ENCODE measurements around the gene CDIP1. TPM values are rescaled to one million over a fixed set of nuclear protein-coding genes. Genes with fewer than 3 reads are reported as not detected.

CDIP1 gene
- total and polyA plus RNA-seq, 2 of the 8 experiments (the other 6 are each of a cell fraction or from before 2014, with no cell fraction given), result 56.6 to 76.3 TPM

- TF ChIP-seq, protein P1, sequence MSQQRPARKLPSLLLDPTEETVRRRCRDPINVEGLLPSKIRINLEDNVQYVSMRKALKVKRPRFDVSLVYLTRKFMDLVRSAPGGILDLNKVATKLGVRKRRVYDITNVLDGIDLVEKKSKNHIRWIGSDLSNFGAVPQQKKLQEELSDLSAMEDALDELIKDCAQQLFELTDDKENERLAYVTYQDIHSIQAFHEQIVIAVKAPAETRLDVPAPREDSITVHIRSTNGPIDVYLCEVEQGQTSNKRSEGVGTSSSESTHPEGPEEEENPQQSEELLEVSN (IDR thresholded peaks at IDR 0.05), result no peak
- TF ChIP-seq TBP (IDR thresholded peaks at IDR 0.05; ENCODE audit: low read depth, low read length), result no peak
Observed at GRCh38 chr16:4556112-4556511, 17.5 kb upstream of the CDIP1 start, which contains the start of gene C16orf96 (continued).

Data from H1 (cell line).